ENCODE results near the gene WDR64. TPM values are rescaled to one million over a fixed set of nuclear protein-coding genes. Genes with fewer than 3 reads are reported as not detected.

WDR64 gene
- total and polyA plus RNA-seq, 2 of the 4 experiments (the other 2 are of a cell fraction): not detected

GRCh38 chr1:241817956-241818612 is 166.0 kb downstream of the WDR64 start (continued):
- no peak for TF ChIP-seq FOS (IDR thresholded peaks at IDR 0.05; ENCODE audit: low read depth, low read length)

GRCh38 chr1:241819340-241819866 is 167.3 kb downstream of the WDR64 start:
- dilution Hi-C loops (cut with HindIII; ENCODE audit: low sequenced_read_pairs, unreplicated experiment): no loop called here

More at GRCh38 chr1:241819340-241819866, 167.3 kb downstream of the WDR64 start:
- Histone ChIP-seq H2AK9ac (replicated peaks; ENCODE audit: low read depth, low read length, poor library complexity) (no peak overlapping the region), H3K9me1 (ENCODE audit: insufficient read depth, low read length) (no peaks in the 10 kb centered on the region; the same call in 1 of the 2 replicates), H2BK5ac (ENCODE audit: low read depth, low read length, poor library complexity, severe bottlenecking) (no peak overlapping the region), H3K14ac (replicated peaks; ENCODE audit: low read depth, low read length) (peak overlapping the region; percentile 18; the same call in 1 of the 2 replicates), H2BK120ac (ENCODE audit: low read depth, low read length) (peak overlapping the region; percentile 66), H3K23ac (ENCODE audit: low read depth, low read length) (no peak overlapping the region), H3K18ac (ENCODE audit: low read depth, low read length) (peak overlapping the region; percentile 46; the same call in 1 of the 2 replicates), H3K4me2 (ENCODE audit: low read depth, low read length) (no peak overlapping the region), H3K9me3 (ENCODE audit: control insufficient read depth, insufficient read depth, low read length) (no peaks in the 10 kb centered on the region), H3K4ac (ENCODE audit: low read depth, low read length) (no peak overlapping the region; the same call in 1 of the 2 replicates), H4K8ac (ENCODE audit: low read depth in 2 of 2, low read length in 2 of 2) (no peak overlapping the region; a peak in 1 of 4 replicates), H3K36me3 (ENCODE audit: control insufficient read depth, insufficient read depth, low read length) (no peaks in the 10 kb centered on the region), H3K27ac (ENCODE audit: insufficient read depth, low read length) (no peak overlapping the region), H3K56ac (ENCODE audit: extremely low read depth, insufficient read depth, low read length) (no peak overlapping the region), H2AFZ (replicated peaks; ENCODE audit: low read length, poor library complexity) (no peak overlapping the region), H3K79me1 (ENCODE audit: low read depth in 1 of 2, low read length in 2 of 2) (no peaks in the 10 kb centered on the region), H2BK15ac (ENCODE audit: low read depth, low read length) (peak overlapping the region; percentile 43; the same call in 1 of the 3 replicates), H2BK20ac (ENCODE audit: low read depth, low read length) (peak overlapping the region; percentile 62), H3K27me3 (ENCODE audit: control insufficient read depth, insufficient read depth, low read length) (no peaks in the 10 kb centered on the region), H2AK5ac (ENCODE audit: low read depth, low read length) (no peak overlapping the region), H3K4me1 (ENCODE audit: control insufficient read depth, insufficient read depth, low read length) (peaks cover 12% of the 10 kb centered on the region), H4K5ac (ENCODE audit: low read depth, low read length) (no peak overlapping the region), H4K20me1 (ENCODE audit: insufficient read depth, low read length) (no peaks in the 10 kb centered on the region), H3K9ac (ENCODE audit: low read depth, low read length) (no peak overlapping the region), H3K4me3 (ENCODE audit: insufficient read depth, low read depth, low read length) (no peak overlapping the region), H4K91ac (ENCODE audit: insufficient read depth, low read depth, low read length) (peak overlapping the region; percentile 34; the same call in 1 of the 2 replicates)
- 100% methylated on average over 1 of the region's 4 CpGs; no CpG with 5 or more reads in 1 of the 2 experiments for WGBS, 2 experiments (ENCODE audit: extremely low coverage in 2 of 2, insufficient read length in 1 of 2)
- POLR2A ChIA-PET (ENCODE audit: unreplicated experiment): no interaction called here
- in situ Hi-C loops (cut with MboI; ENCODE audit: low sequenced_read_pairs) (no loop called here), intact Hi-C loops (cut with micrococcal nuclease) (no loop called here)
- CTCF ChIA-PET: interaction anchor here (1.6 kb wide), 1 partner anchor 11 kb away, joined by 5 read pairs; no protein-coding TSS in a partner anchor
- no TSS peak for BruUV-seq (replicated peaks)
- DNase-seq (no peak), ATAC-seq (ENCODE audit: low read depth) (no peak)
- TF ChIP-seq CEBPB (IDR thresholded peaks at IDR 0.05; ENCODE audit: low read depth, low read length) (no peak), USF2 (IDR thresholded peaks at IDR 0.05; ENCODE audit: low read depth, low read length) (no peak), MAZ (IDR thresholded peaks at IDR 0.05; ENCODE audit: borderline replicate concordance, low read depth, low read length) (no peak), RAD21 (IDR thresholded peaks at IDR 0.05; ENCODE audit: low read length) (no peak), CHD1 (IDR thresholded peaks at IDR 0.05; ENCODE audit: low read depth, low read length) (no peak), ELK1 (IDR thresholded peaks at IDR 0.05; ENCODE audit: borderline replicate concordance, low read depth, low read length) (no peak), RCOR1 (IDR thresholded peaks at IDR 0.05; ENCODE audit: insufficient replicate concordance, low read length) (no peak), CTCF (conservative IDR thresholded peaks at IDR 0.05; ENCODE audit: low read depth, low read length) (no peak)
